HK-2 (cell line): ENCODE results near the gene FEM1B.
"Not testable (repeated sequence)": the region's sequence is repeated elsewhere in the genome, so short reads cannot be mapped to it uniquely, and the experiment has no call there.

Source experiments
- DNase-seq: peaks from one replicate; pipeline ENCODE4 v3.0.0-alpha.2; 2018; ENCODE audit not compliant: unreplicated experiment

FEM1B gene

GRCh38 chr15:68277603-68278344, at the start of gene FEM1B:
FEM1B (plus strand) TSS chr15:68277745; CDS start chr15:68278418, 673 bp downstream.
- DNase-seq, result peak; percentile 82

- DNase-seq, result peak; percentile 10
Observed at GRCh38 chr15:68228143-68228970, 49.2 kb upstream of the FEM1B start.

GRCh38 chr15:68228971-68229385, 48.6 kb upstream of the FEM1B start:
- no peak for DNase-seq

GRCh38 chr15:68229386-68230156, 48.0 kb upstream of the FEM1B start, which contains the start of gene CLN6:
CLN6 (minus strand) TSS chr15:68229728; CDS start chr15:68229584, 144 bp downstream.
- peak; percentile 79 for DNase-seq

GRCh38 chr15:68230157-68231100, 47.1 kb upstream of the FEM1B start:
- DNase-seq, result peak; percentile 5

GRCh38 chr15:68231102-68231818, 46.3 kb upstream of the FEM1B start:
- DNase-seq, result no peak

GRCh38 chr15:68232449-68232848, 45.1 kb upstream of the FEM1B start:
- DNase-seq, result no peak

GRCh38 chr15:68232937-68233336, 44.6 kb upstream of the FEM1B start:
- no peak for DNase-seq

GRCh38 chr15:68234060-68234459, 43.5 kb upstream of the FEM1B start:
- no peak for DNase-seq

- not testable (repeated sequence) for DNase-seq
Observed at GRCh38 chr15:68234520-68234919, 43.0 kb upstream of the FEM1B start.

GRCh38 chr15:68235022-68235421, 42.5 kb upstream of the FEM1B start:
- no peak for DNase-seq

- DNase-seq, result no peak
Observed at GRCh38 chr15:68239025-68239424, 38.5 kb upstream of the FEM1B start.

- DNase-seq, result no peak
Observed at GRCh38 chr15:68241088-68241935, 36.2 kb upstream of the FEM1B start.

GRCh38 chr15:68244235-68244634, 33.3 kb upstream of the FEM1B start:
- no peak for DNase-seq

- no peak for DNase-seq
Observed at GRCh38 chr15:68249058-68249713, 28.4 kb upstream of the FEM1B start.

GRCh38 chr15:68252925-68253534, 24.5 kb upstream of the FEM1B start:
- no peak for DNase-seq

- no peak for DNase-seq
Observed at GRCh38 chr15:68256675-68257450, 20.7 kb upstream of the FEM1B start.

GRCh38 chr15:68258692-68259091, 18.9 kb upstream of the FEM1B start:
- DNase-seq, result no peak
